Heart left ventricle (tissue), 16 donors: ENCODE results near the gene CCSER1. TPM values are rescaled to one million over a fixed set of nuclear protein-coding genes. Genes with fewer than 3 reads are reported as not detected.

Experiments used
- ATAC-seq, 4 donors: fragments of 200-7000 bp; cut with Tn5 transposase; one replicate each; pipeline ENCODE4 v1.9.1; 2020 to 2022; ENCODE audit warnings: moderate library complexity in 4 of 4, mild to moderate bottlenecking in 3 of 4, moderate number of reproducible peaks in 1 of 4
- DNase-seq, 5 donors: peaks; one replicate each; pipeline ENCODE4 v3.0.0-alpha.2; 2020
- H3K27ac ChIP-seq, 12 donors: fragments of 200-600 bp; sonication (generic) in 4 of 12; one replicate each; pipeline versions ENCODE4 v1.5.0 to v1.8.0; 2016 to 2022; ENCODE audit warnings: mild to moderate bottlenecking in 2 of 12
- H3K27me3 ChIP-seq, 9 donors: fragments of 200-600 bp; sonication (generic) in 2 of 9; one replicate each; pipeline versions ENCODE4 v1.5.1 to v1.8.0; 2016 to 2022; ENCODE audit warnings: mild to moderate bottlenecking in 3 of 9
- H3K36me3 ChIP-seq, 9 donors: fragments of 200-600 bp; sonication (generic) in 2 of 9; one replicate each; pipeline versions ENCODE4 v1.5.0 to v1.8.0; 2018 to 2022; ENCODE audit warnings: mild to moderate bottlenecking in 2 of 9
- H3K4me1 ChIP-seq, 12 donors: fragments of 200-600 bp; sonication (generic) in 4 of 12; one replicate each; pipeline versions ENCODE4 v1.5.0 to v1.8.0; 2016 to 2022; ENCODE audit warnings: mild to moderate bottlenecking in 3 of 12
- H3K4me3 ChIP-seq, 12 donors: fragments of 200-600 bp; sonication (generic) in 4 of 12; one replicate each; pipeline versions ENCODE4 v1.5.0 to v1.8.0; 2017 to 2022; ENCODE audit warnings: mild to moderate bottlenecking in 9 of 12, moderate library complexity in 4 of 12
- H3K9me3 ChIP-seq, 12 donors: fragments of 200-600 bp; sonication (generic) in 4 of 12; one replicate each; pipeline versions ENCODE4 v1.5.0 to v1.8.0; 2016 to 2022; ENCODE audit warnings: mild to moderate bottlenecking in 1 of 12
- POLR2A ChIP-seq, 2 donors: fragments of 450-650 bp; IDR thresholded peaks; one replicate each; pipeline ENCODE4 v1.6.1; 2017; ENCODE audit warnings: antibody characterized with exemption in 2 of 2, mild to moderate bottlenecking in 2 of 2, moderate library complexity in 2 of 2
- WGBS, 4 donors: extraction: QIAGEN DNeasy Blood & Tissue Kit in 2 of 4; methylation state at CpG; one replicate each; pipeline versions ENCODE4 v1.1.5 to v1.1.7; 2013 to 2018; 5-methylcytosine and 5-hydroxymethylcytosine counted together
- intact Hi-C, 10 donors: fragments of 100-400 bp; cut with DNase I; formaldehyde crosslinking; loops; one replicate each; pipeline versions ENCODE4 v1.11.1 to v1.14.2; 2022
- polyA plus RNA-seq, 2 donors: library from polyadenylated mRNA; stranded (reverse); fragments of 200-250 nt; gene quantifications; one replicate each; pipeline ENCODE4 v1.2.3, GENCODE V29; 2013
- total RNA-seq, 9 donors: library from RNA; depleted of rRNA in 2 of 9; stranded (reverse); fragments of >200 nt in 2 of 9; fragmentation: NEBNext Ultra II Directional in 3 of 9; extraction: Animal tissue kit (Norgen Biotek cat#: 25700) in 3 of 9; gene quantifications; one replicate each; pipeline versions ENCODE4 v1.1.0 to v1.2.4, GENCODE V29; 2016 to 2023
- TF ChIP-seq, protein P1 (sequence below), 12 donors: fragments of 200-600 bp; sonication (generic) in 4 of 12; IDR thresholded peaks; one replicate each; pipeline versions ENCODE4 v1.5.0 to v1.8.0; 2018 to 2022; ENCODE audit warnings: antibody characterized with exemption in 12 of 12, mild to moderate bottlenecking in 5 of 12
- donor health status: ischemic (EF 13 %, LVEDD 7.1; RV severe dilation, severe dysfunction).
- donor health status: healthy with polysubstance abuse.
- donor health status: DM: no; HTN: yes; CAD: no.
- donor health status: DM: no; HTN: no; CAD: no.
- donor health status: ischemic (EF 25% LVEDD 6.9; RV normal size, moderate dysfunction).
- donor health status: ischemic (EF 25% LVEDD 5.7; RV mildly dilated, moderate dysfunction).
- donor health status: healthy.
- donor health status: DM: yes; HTN: yes; CAD: no.
- donor health status: ischemic (EF 35%, LVEDD 5.7; RV mildly dilated, moderate dysfunction).
- donor health status: nonischemic (EF 11% LVEDD 7.7; RV severe dilation, severe dysfunction).
- donor health status: DM: yes; HTN: yes; CAD: no.
- donor health status: PGD.
- donor health status: ischemic (EF 29% LVEDD 5.4; RV normal size, mild dysfunction).
- donor health status: nonischemic (EF 23%, LVEDD 6.1; RV moderate dilation, normal function).

Gene CCSER1
- total and polyA plus RNA-seq, 11 donors = 2.5 to 15.8 (median 12.2) TPM

DNA sequence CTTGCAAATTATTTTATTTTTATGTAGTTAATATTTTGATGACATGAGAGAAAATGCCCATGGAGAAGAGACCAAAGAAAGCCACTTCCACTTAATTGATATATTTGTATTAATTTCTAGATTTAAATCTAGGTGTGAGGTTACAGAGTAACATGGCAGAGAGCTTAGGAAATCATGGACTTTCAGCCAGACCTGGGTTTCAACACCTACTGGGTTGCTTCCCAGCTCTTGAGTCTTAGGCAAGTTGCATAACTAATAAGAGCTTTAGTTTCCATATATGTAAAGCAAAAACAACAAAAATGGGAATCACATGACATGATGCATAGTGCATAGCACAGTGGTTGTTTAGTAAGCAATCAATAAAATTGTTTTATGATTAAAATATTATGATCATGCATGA is 413.3 kb downstream of the CCSER1 start:
- no peak overlapping the region for H3K27ac ChIP-seq

DNA sequence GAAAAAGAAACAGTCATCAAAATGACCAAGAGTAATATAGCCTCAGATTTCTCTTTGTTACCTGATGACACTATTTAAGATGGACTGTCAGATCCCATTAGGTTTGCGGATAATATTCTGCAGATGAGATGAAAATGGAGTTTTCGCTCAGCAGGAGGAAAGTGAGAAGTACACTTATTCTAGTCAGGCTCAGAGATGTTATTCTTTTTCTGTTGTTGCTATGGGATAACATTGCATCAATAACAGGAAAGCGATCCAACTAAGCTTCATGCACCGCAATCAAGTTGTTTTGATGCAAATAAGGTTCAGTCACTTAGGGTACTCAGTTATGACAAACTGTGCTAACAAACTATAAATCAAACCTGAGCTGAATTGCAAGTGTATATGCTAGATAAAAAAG is 415.0 kb downstream of the CCSER1 start:
- Histone ChIP-seq H3K9me3 (peaks cover 0 to 2% (median 0%) of the 10 kb centered on the region in 12 donors), H3K4me3 (no peak overlapping the region), H3K36me3 (no peaks in the 10 kb centered on the region), H3K4me1 (peaks cover 0 to 14% (median under 1%) of the 10 kb centered on the region in 12 donors), H3K27ac (no peak overlapping the region), H3K27me3 (no peaks in the 10 kb centered on the region)
- intact Hi-C loops = no loop called here
- 81 to 93% (median 87%) methylated on average over 4 of the region's 4 CpGs for WGBS, 4 donors
- TF ChIP-seq, protein P1, sequence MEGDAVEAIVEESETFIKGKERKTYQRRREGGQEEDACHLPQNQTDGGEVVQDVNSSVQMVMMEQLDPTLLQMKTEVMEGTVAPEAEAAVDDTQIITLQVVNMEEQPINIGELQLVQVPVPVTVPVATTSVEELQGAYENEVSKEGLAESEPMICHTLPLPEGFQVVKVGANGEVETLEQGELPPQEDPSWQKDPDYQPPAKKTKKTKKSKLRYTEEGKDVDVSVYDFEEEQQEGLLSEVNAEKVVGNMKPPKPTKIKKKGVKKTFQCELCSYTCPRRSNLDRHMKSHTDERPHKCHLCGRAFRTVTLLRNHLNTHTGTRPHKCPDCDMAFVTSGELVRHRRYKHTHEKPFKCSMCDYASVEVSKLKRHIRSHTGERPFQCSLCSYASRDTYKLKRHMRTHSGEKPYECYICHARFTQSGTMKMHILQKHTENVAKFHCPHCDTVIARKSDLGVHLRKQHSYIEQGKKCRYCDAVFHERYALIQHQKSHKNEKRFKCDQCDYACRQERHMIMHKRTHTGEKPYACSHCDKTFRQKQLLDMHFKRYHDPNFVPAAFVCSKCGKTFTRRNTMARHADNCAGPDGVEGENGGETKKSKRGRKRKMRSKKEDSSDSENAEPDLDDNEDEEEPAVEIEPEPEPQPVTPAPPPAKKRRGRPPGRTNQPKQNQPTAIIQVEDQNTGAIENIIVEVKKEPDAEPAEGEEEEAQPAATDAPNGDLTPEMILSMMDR (IDR thresholded peaks at IDR 0.05) = no peak
- no peak for TF ChIP-seq POLR2A (IDR thresholded peaks at IDR 0.05)
- no peak for ATAC-seq
- DNase-seq = no peak

More for the DNA sequence above, 413.3 kb downstream of the CCSER1 start:
- H3K4me1 ChIP-seq = peaks cover 0 to 7% (median 0%) of the 10 kb centered on the region in 12 donors
- no peaks in the 10 kb centered on the region for H3K27me3 ChIP-seq
- no peaks in the 10 kb centered on the region for H3K36me3 ChIP-seq
- no peak for TF ChIP-seq POLR2A (IDR thresholded peaks at IDR 0.05)
- TF ChIP-seq, protein P1 (IDR thresholded peaks at IDR 0.05) = no peak
- no peak for DNase-seq
- peaks cover 0 to 4% (median 0%) of the 10 kb centered on the region in 12 donors for H3K9me3 ChIP-seq
- intact Hi-C loops = no loop called here
- ATAC-seq = no peak
- no peak overlapping the region for H3K4me3 ChIP-seq

DNA sequence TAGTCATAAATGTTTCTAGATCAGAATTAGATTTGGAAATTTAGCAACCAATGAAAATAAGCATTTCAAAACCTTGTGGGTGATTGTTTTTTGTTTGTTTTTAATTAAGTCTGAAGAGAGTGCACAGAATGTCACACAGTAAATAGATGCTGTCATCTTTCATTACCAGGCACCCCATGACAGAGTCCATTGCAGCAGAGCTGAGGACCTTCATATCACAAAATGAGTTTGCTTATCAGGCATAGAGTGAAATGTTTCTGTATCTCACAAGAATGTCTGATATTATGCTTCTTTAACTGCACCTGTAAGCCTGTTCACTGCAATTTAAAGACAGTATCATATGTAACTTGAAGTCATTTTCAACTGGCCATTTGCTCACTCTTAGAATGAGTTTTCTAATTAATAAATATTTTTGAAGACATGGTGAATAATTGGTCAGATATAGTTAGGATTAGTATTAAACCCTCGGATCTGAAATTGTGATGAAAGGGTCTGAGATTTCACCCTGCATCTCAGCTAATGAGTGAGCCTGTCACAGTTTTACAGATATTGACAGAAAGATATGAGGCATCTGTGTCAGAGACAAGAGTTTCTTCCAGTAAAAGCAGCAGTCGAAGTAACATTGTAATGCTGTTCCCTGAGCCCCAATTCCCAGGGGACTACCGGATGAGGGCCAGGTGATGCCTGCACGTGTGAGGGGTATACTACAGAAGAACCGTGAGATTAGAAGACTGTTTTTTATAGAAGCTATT is 416.4 kb downstream of the CCSER1 start:
- TF ChIP-seq POLR2A (IDR thresholded peaks at IDR 0.05) = no peak
- Histone ChIP-seq H3K36me3 (no peaks in the 10 kb centered on the region), H3K27me3 (no peaks in the 10 kb centered on the region), H3K27ac (no peak overlapping the region), H3K4me3 (no peak overlapping the region), H3K9me3 (no peaks in the 10 kb centered on the region), H3K4me1 (peaks cover 0 to 14% (median under 1%) of the 10 kb centered on the region in 12 donors)
- 59 to 72% (median 63%) methylated on average over 5 of the region's 5 CpGs for WGBS, 4 donors
- DNase-seq (no peak), ATAC-seq (no peak)
- intact Hi-C loops = no loop called here

DNA sequence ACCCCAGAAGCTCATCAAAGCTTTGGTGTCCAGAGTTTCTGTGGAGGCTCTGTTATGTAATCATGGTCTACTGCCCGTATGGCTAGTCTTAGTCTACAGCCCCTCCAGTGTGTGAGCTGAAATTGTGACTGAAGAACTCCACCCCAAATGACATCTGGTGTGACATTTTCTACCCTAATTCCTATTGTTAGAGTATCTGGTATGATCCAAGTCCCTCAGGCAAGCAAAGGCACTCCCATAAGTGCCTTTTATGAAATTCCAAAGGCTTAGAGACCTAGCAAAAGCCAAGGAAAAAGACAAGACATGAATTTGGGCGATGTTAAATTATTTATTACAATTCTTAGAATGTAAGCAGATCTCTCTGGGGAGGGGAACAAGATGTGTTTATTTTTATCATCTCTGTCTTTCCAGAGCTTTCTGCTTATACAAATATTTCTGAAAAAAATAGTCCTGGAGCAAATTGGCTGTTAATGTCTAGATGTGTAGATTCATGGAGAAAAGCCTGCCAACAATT is 417.4 kb downstream of the CCSER1 start:
- intact Hi-C loops = no loop called here
- H3K4me1 ChIP-seq = peaks cover 0 to 14% (median under 1%) of the 10 kb centered on the region in 12 donors
- DNase-seq (no peak), ATAC-seq (no peak)
- H3K4me3 ChIP-seq = no peak overlapping the region
- 72 to 80% (median 73%) methylated on average over 2 of the region's 2 CpGs for WGBS, 4 donors
- H3K27ac ChIP-seq = no peak overlapping the region
- no peaks in the 10 kb centered on the region for H3K9me3 ChIP-seq
- H3K27me3 ChIP-seq = no peaks in the 10 kb centered on the region
- H3K36me3 ChIP-seq = no peaks in the 10 kb centered on the region
- TF ChIP-seq, protein P1 (IDR thresholded peaks at IDR 0.05) = no peak
- TF ChIP-seq POLR2A (IDR thresholded peaks at IDR 0.05) = no peak
